ENCODE results near the gene TOPAZ1.

TOPAZ1 gene

DNA sequence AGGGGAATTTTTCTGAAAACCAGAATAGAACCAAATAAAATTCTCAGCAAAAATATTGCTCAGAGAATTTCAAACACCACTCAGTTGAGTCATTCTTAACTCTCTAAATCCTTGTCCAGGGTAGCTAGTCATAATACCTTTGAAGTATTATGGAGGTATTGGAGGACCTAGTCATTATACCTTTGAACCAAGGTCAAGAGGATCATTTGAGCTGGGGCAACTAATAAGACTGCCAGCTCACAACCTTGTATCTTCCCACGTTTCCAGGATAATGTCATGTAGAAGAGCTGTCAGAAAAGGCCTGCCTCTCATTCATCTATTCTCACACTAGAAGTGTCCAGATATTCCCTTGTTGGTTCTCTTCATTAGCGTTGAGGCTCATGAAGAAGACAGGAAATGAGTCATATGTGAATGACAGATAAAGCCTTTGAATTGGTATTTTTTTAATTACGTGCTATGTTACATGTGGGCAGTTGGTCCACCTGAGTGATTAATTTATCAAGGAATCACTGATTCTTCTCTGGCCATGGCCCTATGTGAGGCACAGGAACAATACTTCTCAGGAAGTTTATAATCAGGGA is 48.3 kb downstream of the TOPAZ1 start:
- Histone ChIP-seq H2AK5ac (ENCODE audit: low read length, severe bottlenecking) (no peak overlapping the region), H3K4me3 (ENCODE audit: insufficient read depth in 1 of 2, low read depth in 1 of 2, low read length in 2 of 2) (no peak overlapping the region), H3K23ac (ENCODE audit: low read length in 2 of 2) (no peak overlapping the region), H2BK120ac (ENCODE audit: low read depth, low read length) (no peak overlapping the region), H3K4me2 (ENCODE audit: low read length, poor library complexity, severe bottlenecking) (no peak overlapping the region), H2AFZ (ENCODE audit: low read depth, low read length) (no peak overlapping the region), H3K9me3 (ENCODE audit: control insufficient read depth, low read length) (no peaks in the 10 kb centered on the region), H3K4me1 (ENCODE audit: control insufficient read depth, insufficient read depth, low read depth, low read length) (peaks cover 4% of the 10 kb centered on the region), H2BK15ac (ENCODE audit: low read depth, poor library complexity, severe bottlenecking) (no peak overlapping the region), H3K36me3 (ENCODE audit: control insufficient read depth in 1 of 2, insufficient read depth in 2 of 2, low read depth in 1 of 2, low read length in 2 of 2) (no peaks in the 10 kb centered on the region), H2BK12ac (ENCODE audit: low read length in 2 of 2) (no peak overlapping the region), H3K18ac (ENCODE audit: low read depth in 1 of 2, low read length in 2 of 2) (no peak overlapping the region), H2BK5ac (ENCODE audit: low read depth, low read length, poor library complexity, severe bottlenecking) (no peak overlapping the region), H3K27me3 (ENCODE audit: control insufficient read depth in 1 of 2, insufficient read depth in 1 of 2, low read length in 2 of 2) (peaks cover 0 to 16% of the 10 kb centered on the region in 2 experiments), H3K4ac (ENCODE audit: low read depth in 1 of 2, low read length in 2 of 2) (no peak overlapping the region), H3K79me1 (replicated peaks; ENCODE audit: low read length, poor library complexity, severe bottlenecking) (no peaks in the 10 kb centered on the region), H3K27ac (ENCODE audit: low read length, poor library complexity, severe bottlenecking) (no peak overlapping the region), H4K91ac (ENCODE audit: low read length) (no peak overlapping the region), H3K9ac (ENCODE audit: low read length) (no peak overlapping the region), H3K14ac (ENCODE audit: low read length in 2 of 2) (no peak overlapping the region), H4K8ac (ENCODE audit: low read length) (no peak overlapping the region)
- WGBS, result 50% methylated on average over 3 of the region's 3 CpGs
- DNase-seq, result no peak

- Histone ChIP-seq H3K79me1 (replicated peaks; ENCODE audit: low read length, poor library complexity, severe bottlenecking) (no peaks in the 10 kb centered on the region), H2AK5ac (ENCODE audit: low read length, severe bottlenecking) (no peak overlapping the region), H3K23ac (ENCODE audit: low read length in 2 of 2) (no peak overlapping the region), H3K27ac (ENCODE audit: low read length, poor library complexity, severe bottlenecking) (no peak overlapping the region), H4K8ac (ENCODE audit: low read length) (no peak overlapping the region), H3K4me1 (ENCODE audit: control insufficient read depth, insufficient read depth, low read depth, low read length) (no peaks in the 10 kb centered on the region), H4K91ac (ENCODE audit: low read length) (no peak overlapping the region), H3K18ac (ENCODE audit: low read depth in 1 of 2, low read length in 2 of 2) (no peak overlapping the region), H3K14ac (ENCODE audit: low read length in 2 of 2) (no peak overlapping the region), H3K9me3 (ENCODE audit: control insufficient read depth, low read length) (no peaks in the 10 kb centered on the region), H2BK5ac (ENCODE audit: low read depth, low read length, poor library complexity, severe bottlenecking) (no peak overlapping the region), H2BK12ac (ENCODE audit: low read length in 2 of 2) (no peak overlapping the region), H2BK15ac (ENCODE audit: low read depth, poor library complexity, severe bottlenecking) (no peak overlapping the region), H2AFZ (ENCODE audit: low read depth, low read length) (no peak overlapping the region), H3K4ac (ENCODE audit: low read depth in 1 of 2, low read length in 2 of 2) (no peak overlapping the region), H3K36me3 (ENCODE audit: control insufficient read depth in 1 of 2, insufficient read depth in 2 of 2, low read depth in 1 of 2, low read length in 2 of 2) (no peaks in the 10 kb centered on the region), H3K4me2 (ENCODE audit: low read length, poor library complexity, severe bottlenecking) (no peak overlapping the region), H3K27me3 (ENCODE audit: control insufficient read depth in 1 of 2, insufficient read depth in 1 of 2, low read length in 2 of 2) (peaks cover 0 to 27% of the 10 kb centered on the region in 2 experiments), H3K9ac (ENCODE audit: low read length) (no peak overlapping the region), H2BK120ac (ENCODE audit: low read depth, low read length) (no peak overlapping the region), H3K4me3 (ENCODE audit: insufficient read depth in 1 of 2, low read depth in 1 of 2, low read length in 2 of 2) (no peak overlapping the region)
- WGBS, result 88% methylated on average over 2 of the region's 2 CpGs
- no peak for DNase-seq
Observed at GRCh38 chr3:44292276-44292675, 50.6 kb downstream of the TOPAZ1 start.

- Histone ChIP-seq H3K9me3 (ENCODE audit: control insufficient read depth, low read length) (no peaks in the 10 kb centered on the region), H2BK12ac (ENCODE audit: low read length in 2 of 2) (no peak overlapping the region), H3K4ac (ENCODE audit: low read depth in 1 of 2, low read length in 2 of 2) (no peak overlapping the region), H2AFZ (ENCODE audit: low read depth, low read length) (no peak overlapping the region), H3K18ac (ENCODE audit: low read depth in 1 of 2, low read length in 2 of 2) (no peak overlapping the region), H3K9ac (ENCODE audit: low read length) (no peak overlapping the region), H3K23ac (ENCODE audit: low read length in 2 of 2) (no peak overlapping the region), H3K36me3 (ENCODE audit: control insufficient read depth in 1 of 2, insufficient read depth in 2 of 2, low read depth in 1 of 2, low read length in 2 of 2) (no peaks in the 10 kb centered on the region), H3K4me3 (ENCODE audit: insufficient read depth in 1 of 2, low read depth in 1 of 2, low read length in 2 of 2) (no peak overlapping the region), H3K4me2 (ENCODE audit: low read length, poor library complexity, severe bottlenecking) (no peak overlapping the region), H2BK15ac (ENCODE audit: low read depth, poor library complexity, severe bottlenecking) (no peak overlapping the region), H3K27me3 (ENCODE audit: control insufficient read depth in 1 of 2, insufficient read depth in 1 of 2, low read length in 2 of 2) (peaks cover 0 to 30% of the 10 kb centered on the region in 2 experiments), H2AK5ac (ENCODE audit: low read length, severe bottlenecking) (no peak overlapping the region), H3K14ac (ENCODE audit: low read length in 2 of 2) (no peak overlapping the region), H3K4me1 (ENCODE audit: control insufficient read depth, insufficient read depth, low read depth, low read length) (no peaks in the 10 kb centered on the region), H2BK120ac (ENCODE audit: low read depth, low read length) (no peak overlapping the region), H4K8ac (ENCODE audit: low read length) (no peak overlapping the region), H3K27ac (ENCODE audit: low read length, poor library complexity, severe bottlenecking) (no peak overlapping the region), H2BK5ac (ENCODE audit: low read depth, low read length, poor library complexity, severe bottlenecking) (no peak overlapping the region), H4K91ac (ENCODE audit: low read length) (no peak overlapping the region), H3K79me1 (replicated peaks; ENCODE audit: low read length, poor library complexity, severe bottlenecking) (no peaks in the 10 kb centered on the region)
- no peak for DNase-seq
- no CpG with 5 or more reads among the region's 1 CpG for WGBS
Observed at GRCh38 chr3:44292947-44293346, 51.3 kb downstream of the TOPAZ1 start.

DNA sequence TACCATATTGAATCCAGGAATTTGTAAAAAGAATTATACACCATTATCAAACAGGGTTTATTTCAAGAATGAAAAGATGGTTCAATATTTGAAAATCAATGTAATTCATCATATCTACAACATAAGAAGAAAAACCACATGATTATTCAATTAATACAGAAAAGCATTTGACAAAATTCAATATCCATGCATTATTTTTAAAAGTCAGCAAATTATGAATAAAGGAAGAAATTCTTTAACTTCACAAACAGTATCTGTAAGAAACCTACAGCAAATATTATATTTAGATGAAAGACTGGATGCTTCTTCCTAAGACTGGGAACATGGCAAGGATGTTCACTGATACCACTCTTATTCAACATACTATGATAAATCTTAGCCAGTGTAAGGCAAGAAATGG is 55.6 kb downstream of the TOPAZ1 start:
- H4K8ac ChIP-seq (ENCODE audit: low read length), result no peak overlapping the region
- H2BK5ac ChIP-seq (ENCODE audit: low read depth, low read length, poor library complexity, severe bottlenecking), result no peak overlapping the region
- no peak overlapping the region for H3K14ac ChIP-seq (ENCODE audit: low read length in 2 of 2)
- H3K4me3 ChIP-seq (ENCODE audit: insufficient read depth in 1 of 2, low read depth in 1 of 2, low read length in 2 of 2), result no peak overlapping the region
- peaks cover 0 to 14% of the 10 kb centered on the region in 2 experiments for H3K27me3 ChIP-seq (ENCODE audit: control insufficient read depth in 1 of 2, insufficient read depth in 1 of 2, low read length in 2 of 2)
- H3K27ac ChIP-seq (ENCODE audit: low read length, poor library complexity, severe bottlenecking), result no peak overlapping the region
- no peak overlapping the region for H2BK120ac ChIP-seq (ENCODE audit: low read depth, low read length)
- H3K23ac ChIP-seq (ENCODE audit: low read length in 2 of 2), result no peak overlapping the region
- no peak overlapping the region for H3K4me2 ChIP-seq (ENCODE audit: low read length, poor library complexity, severe bottlenecking)
- H3K79me1 ChIP-seq (replicated peaks; ENCODE audit: low read length, poor library complexity, severe bottlenecking), result no peaks in the 10 kb centered on the region
- no peak overlapping the region for H2AFZ ChIP-seq (ENCODE audit: low read depth, low read length)
- DNase-seq, result no peak
- no peak overlapping the region for H2BK12ac ChIP-seq (ENCODE audit: low read length in 2 of 2)
- H3K18ac ChIP-seq (ENCODE audit: low read depth in 1 of 2, low read length in 2 of 2), result no peak overlapping the region
- H3K9me3 ChIP-seq (ENCODE audit: control insufficient read depth, low read length), result no peaks in the 10 kb centered on the region
- no peaks in the 10 kb centered on the region for H3K36me3 ChIP-seq (ENCODE audit: control insufficient read depth in 1 of 2, insufficient read depth in 2 of 2, low read depth in 1 of 2, low read length in 2 of 2)
- H3K4me1 ChIP-seq (ENCODE audit: control insufficient read depth, insufficient read depth, low read depth, low read length), result no peaks in the 10 kb centered on the region
- H2AK5ac ChIP-seq (ENCODE audit: low read length, severe bottlenecking), result no peak overlapping the region
- H3K4ac ChIP-seq (ENCODE audit: low read depth in 1 of 2, low read length in 2 of 2), result no peak overlapping the region
- no peak overlapping the region for H4K91ac ChIP-seq (ENCODE audit: low read length)
- H3K9ac ChIP-seq (ENCODE audit: low read length), result no peak overlapping the region
- no peak overlapping the region for H2BK15ac ChIP-seq (ENCODE audit: low read depth, poor library complexity, severe bottlenecking)
